ENCODE measurements around the gene TTLL10.

Gene TTLL10

GRCh38 chr1:1225238-1225845 is 51.7 kb downstream of the TTLL10 start:
- no peak for DNase-seq

GRCh38 chr1:1225913-1226312 is 52.2 kb downstream of the TTLL10 start:
- no peak for DNase-seq

- DNase-seq = no peak
Observed at GRCh38 chr1:1226566-1227362, 53.1 kb downstream of the TTLL10 start.

GRCh38 chr1:1227386-1227785 is 53.7 kb downstream of the TTLL10 start:
- DNase-seq = no peak

- DNase-seq = no peak
Observed at GRCh38 chr1:1228187-1228586, 54.5 kb downstream of the TTLL10 start.

- no peak for DNase-seq
Observed at GRCh38 chr1:1228596-1229321, 55.1 kb downstream of the TTLL10 start.

- DNase-seq = no peak
Observed at GRCh38 chr1:1229770-1230169, 56.1 kb downstream of the TTLL10 start.

- DNase-seq = no peak
Observed at GRCh38 chr1:1230656-1231399, 57.1 kb downstream of the TTLL10 start.

GRCh38 chr1:1231400-1232207 is 57.9 kb downstream of the TTLL10 start, which contains the start of gene SDF4:
SDF4 (minus strand) TSS chr1:1232001; CDS start chr1:1228772, 3,229 bp downstream.
- DNase-seq = peak; percentile 97

GRCh38 chr1:1232208-1232795 is 58.6 kb downstream of the TTLL10 start, which contains the start of gene B3GALT6:
B3GALT6 (plus strand) TSS chr1:1232237; CDS start chr1:1232279, 42 bp downstream.
- no peak for DNase-seq

GRCh38 chr1:1232796-1233566 is 59.3 kb downstream of the TTLL10 start:
- no peak for DNase-seq

- no peak for DNase-seq
Observed at GRCh38 chr1:1233567-1233892, 59.9 kb downstream of the TTLL10 start.

- DNase-seq = no peak
Observed at GRCh38 chr1:1234180-1234808, 60.6 kb downstream of the TTLL10 start.

GRCh38 chr1:1235016-1235744 is 61.5 kb downstream of the TTLL10 start:
- no peak for DNase-seq

- no peak for DNase-seq
Observed at GRCh38 chr1:1236176-1236763, 62.6 kb downstream of the TTLL10 start.

- DNase-seq = no peak
Observed at GRCh38 chr1:1236945-1237873, 63.5 kb downstream of the TTLL10 start.

GRCh38 chr1:1237874-1238701 is 64.4 kb downstream of the TTLL10 start:
- no peak for DNase-seq

Measured in left hindlimb (tissue), 1 donor.